HepG2 (cell line): Measurements from ENCODE around the gene DALRD3. TPM values are rescaled to one million over a fixed set of nuclear protein-coding genes. Genes with fewer than 3 reads are reported as not detected.

Experiments
- ATAC-seq: fragments of 200-7000 bp; cut with Tn5 transposase; 3 replicates; pipeline ENCODE4 v1.9.1; 2020; ENCODE audit warnings: mild to moderate bottlenecking, moderate library complexity
- BruUV-seq: library from RNA; stranded (reverse); fragments of 400-500 nt; replicated peaks from 2 replicates; lab custom pipeline; 2021; lab: Mats Ljungman, UMichigan
- CTCF ChIA-PET: fragments of 300-600 bp; formaldehyde crosslinking; extraction: SDS; loops from one replicate; lab custom pipeline; 2021; ENCODE audit warnings: low total read pairs, inconsistent platforms, low intra/inter-chr PET ratio; lab: Yijun Ruan, JAX
- POLR2A ChIA-PET: fragments of 350-600 bp; sonication (Branson Sonifier 250); formaldehyde crosslinking; loops from one replicate; lab custom pipeline; 2020; ENCODE audit warnings: antibody characterized with exemption, inconsistent platforms; lab: Yijun Ruan, JAX
- DNase-seq: peaks from one replicate; pipeline ENCODE4 v3.0.0-alpha.2; 2015; ENCODE audit warnings: low spot score
- FAIRE-seq: peaks from 3 replicates; lab custom pipeline; 2011; peaks lifted over from hg19 to GRCh38; lab: Jason Lieb, UNC
- H2AFZ ChIP-seq: one replicate; pipeline ENCODE4 v1.6.1; 2011; ENCODE audit warnings: low read length, inconsistent platforms
- H3K27ac ChIP-seq: fragments of 300-600 bp; 3 replicates; pipeline ENCODE4 v1.8.0; 2011; ENCODE audit warnings: mixed run types, mild to moderate bottlenecking, mixed read lengths, low read length, inconsistent platforms; ENCODE audit not compliant: insufficient read depth; ENCODE audit errors: extremely low read length
- H3K27me3 ChIP-seq, 2 experiments: fragments of 200-600 bp in 1 of 2; 2 replicates in 1 of 2; 3 replicates in 1 of 2; pipeline versions ENCODE4 v1.6.0 to v1.8.0; 2011; ENCODE audit warnings: low read length in 2 of 2, mild to moderate bottlenecking in 2 of 2, moderate library complexity in 2 of 2, inconsistent platforms in 1 of 2; ENCODE audit not compliant: insufficient read depth in 2 of 2, control insufficient read depth in 1 of 2
- H3K36me3 ChIP-seq, 2 experiments: fragments of 200-600 bp in 1 of 2; replicated peaks in 1 of 2; 2 replicates in 1 of 2; 3 replicates in 1 of 2; pipeline versions ENCODE4 v1.5.1 to v1.8.0; 2011; ENCODE audit warnings: low read length in 2 of 2, inconsistent platforms in 1 of 2; ENCODE audit not compliant: insufficient read depth in 2 of 2, control insufficient read depth in 1 of 2
- H3K4me1 ChIP-seq: 2 replicates; pipeline ENCODE4 v1.5.1; 2012; ENCODE audit warnings: low read length, inconsistent platforms; ENCODE audit not compliant: insufficient read depth
- H3K4me2 ChIP-seq: 2 replicates; pipeline ENCODE4 v1.6.0; 2011; ENCODE audit warnings: low read depth, low read length, inconsistent platforms
- H3K4me3 ChIP-seq, 3 experiments: fragments of 200-600 bp in 1 of 3; sonication (generic), shearing (Covaris generic) in 1 of 3; replicated peaks in 1 of 3; 2 replicates each; pipeline ENCODE4 v1.5.1; 2011 to 2016; ENCODE audit warnings: low read length in 3 of 3, inconsistent platforms in 2 of 3, low read depth in 2 of 3, mild to moderate bottlenecking in 2 of 3, control low read depth in 1 of 3, mixed read lengths in 1 of 3; ENCODE audit not compliant: insufficient read depth in 1 of 3
- H3K79me2 ChIP-seq: one replicate; pipeline ENCODE4 v1.6.1; 2011; ENCODE audit warnings: low read length, inconsistent platforms; ENCODE audit not compliant: insufficient read depth
- H3K9ac ChIP-seq: 2 replicates; pipeline ENCODE4 v1.6.0; 2011; ENCODE audit warnings: mild to moderate bottlenecking, low read depth, low read length, inconsistent platforms; ENCODE audit not compliant: insufficient read depth
- H3K9me3 ChIP-seq: 2 replicates; pipeline ENCODE4 v1.5.1; 2012; ENCODE audit warnings: mild to moderate bottlenecking, low read length
- H4K20me1 ChIP-seq: 2 replicates; pipeline ENCODE4 v1.6.0; 2011; ENCODE audit warnings: inconsistent platforms, mild to moderate bottlenecking, low read length, moderate library complexity; ENCODE audit not compliant: insufficient read depth
- BRD4 ChIP-seq: sonication (generic); formaldehyde crosslinking; IDR thresholded peaks from 2 replicates; pipeline ENCODE4 v1.4.0; 2020; ENCODE audit warnings: missing genetic modification reagents
- GPN1 ChIP-seq: sonication (generic); formaldehyde crosslinking; IDR thresholded peaks from 2 replicates; pipeline ENCODE4 v1.5.1; 2020; ENCODE audit warnings: missing genetic modification reagents, borderline replicate concordance
- NFRKB ChIP-seq: fragments of 450-650 bp; IDR thresholded peaks from 2 replicates; pipeline ENCODE4 v1.6.1; 2017
- NRL ChIP-seq: sonication (generic); formaldehyde crosslinking; IDR thresholded peaks from 2 replicates; pipeline ENCODE4 v1.5.0; 2020; ENCODE audit warnings: missing genetic modification reagents, mild to moderate bottlenecking, moderate library complexity, borderline replicate concordance
- RAD51 ChIP-seq: fragments of 450-650 bp; IDR thresholded peaks from 2 replicates; pipeline ENCODE4 v1.6.1; 2016; ENCODE audit warnings: borderline replicate concordance
- SIN3B ChIP-seq: fragments of 150-350 bp; IDR thresholded peaks from 2 replicates; pipeline ENCODE4 v1.6.1; 2014; ENCODE audit warnings: low read length
- TBP ChIP-seq: sonication (generic); formaldehyde crosslinking; IDR thresholded peaks from 2 replicates; pipeline ENCODE4 v1.5.0; 2020; ENCODE audit warnings: missing genetic modification reagents
- ZBTB20 ChIP-seq: sonication (generic); formaldehyde crosslinking; IDR thresholded peaks from 2 replicates; pipeline ENCODE4 v1.8.1; 2023; ENCODE audit warnings: missing genetic modification reagents, low read depth, mild to moderate bottlenecking, borderline replicate concordance
- ZFP41 ChIP-seq: sonication (generic); formaldehyde crosslinking; IDR thresholded peaks from 2 replicates; pipeline ENCODE4 v1.4.0; 2020; ENCODE audit warnings: mild to moderate bottlenecking, missing genetic modification reagents, borderline replicate concordance
- ZNF431 ChIP-seq: sonication (generic); formaldehyde crosslinking; IDR thresholded peaks from 2 replicates; pipeline ENCODE4 v1.9.0; 2022; ENCODE audit warnings: missing genetic modification reagents, low read depth, mild to moderate bottlenecking, borderline replicate concordance
- ZNF780A ChIP-seq: sonication (generic); formaldehyde crosslinking; IDR thresholded peaks from 2 replicates; pipeline ENCODE4 v1.8.0; 2022; ENCODE audit warnings: mild to moderate bottlenecking, missing genetic modification reagents, moderate library complexity
- ZNF841 ChIP-seq: sonication (generic); formaldehyde crosslinking; IDR thresholded peaks from 2 replicates; pipeline ENCODE4 v1.8.1; 2023; ENCODE audit warnings: missing genetic modification reagents, borderline replicate concordance
- WGBS: methylation state at CpG from one replicate; pipeline ENCODE4 v1.1.6; 2017; ENCODE audit warnings: low lambda C conversion rate; 5-methylcytosine and 5-hydroxymethylcytosine counted together
- in situ Hi-C: cut with HindIII; loops from 2 replicates; pipeline ENCODE4 v1.10.0; 2017; ENCODE audit warnings: low pct_unique_long_range_greater_than_20kb; ENCODE audit not compliant: extremely low pct_ligation_motif_present
- intact Hi-C: fragments of 100-400 bp; cut with micrococcal nuclease; formaldehyde crosslinking; loops from one replicate; pipeline ENCODE4 v1.10.0; 2022; ENCODE audit not compliant: unreplicated experiment
- polyA plus RNA-seq, 8 experiments: library from polyadenylated mRNA; depleted of rRNA in 3 of 8; stranded (reverse) in 7 of 8; unstranded in 1 of 8; fragments of >200 nt; fragmentation: Illumina TruSeq in 4 of 8; extraction: Trizol in 4 of 8; gene quantifications; 2 replicates each; pipeline versions ENCODE4 v1.2.1 to v1.2.3, GENCODE V29; 2011 to 2016; ENCODE audit warnings: low read depth in 4 of 8, missing spikeins in 1 of 8, mixed read lengths in 1 of 8; ENCODE audit not compliant: insufficient read depth in 1 of 8
- total RNA-seq, 5 experiments: library from RNA; depleted of rRNA; stranded (reverse); fragments of >200 nt; fragmentation: Illumina TruSeq; extraction: Trizol; gene quantifications; 2 replicates each; pipeline ENCODE4 v1.2.3, GENCODE V29; 2016; ENCODE audit warnings: low read depth in 1 of 5
- TF ChIP-seq, protein P1 (sequence below): sonication (generic); formaldehyde crosslinking; IDR thresholded peaks from 2 replicates; pipeline ENCODE4 v1.5.1; 2020; ENCODE audit warnings: mild to moderate bottlenecking, missing genetic modification reagents, moderate library complexity
- TF ChIP-seq, protein P2 (sequence below): sonication (generic); formaldehyde crosslinking; IDR thresholded peaks from 2 replicates; pipeline ENCODE4 v1.5.1; 2020; ENCODE audit warnings: missing genetic modification reagents, mild to moderate bottlenecking, borderline replicate concordance
- TF ChIP-seq, protein P3 (sequence below): sonication (generic); formaldehyde crosslinking; IDR thresholded peaks from 2 replicates; pipeline ENCODE4 v1.8.1; 2023; ENCODE audit warnings: mild to moderate bottlenecking, moderate library complexity, missing genetic modification reagents
- TF ChIP-seq, protein P4 (sequence below): sonication (generic); formaldehyde crosslinking; IDR thresholded peaks from 2 replicates; pipeline ENCODE4 v1.9.0; 2021; ENCODE audit warnings: missing genetic modification reagents, mild to moderate bottlenecking, borderline replicate concordance

The DALRD3 gene
- total and polyA plus RNA-seq, 2 of the 13 experiments (the other 11 are each of a cell fraction or from before 2014, with no cell fraction given) = 19.9 to 36.5 TPM

DNA sequence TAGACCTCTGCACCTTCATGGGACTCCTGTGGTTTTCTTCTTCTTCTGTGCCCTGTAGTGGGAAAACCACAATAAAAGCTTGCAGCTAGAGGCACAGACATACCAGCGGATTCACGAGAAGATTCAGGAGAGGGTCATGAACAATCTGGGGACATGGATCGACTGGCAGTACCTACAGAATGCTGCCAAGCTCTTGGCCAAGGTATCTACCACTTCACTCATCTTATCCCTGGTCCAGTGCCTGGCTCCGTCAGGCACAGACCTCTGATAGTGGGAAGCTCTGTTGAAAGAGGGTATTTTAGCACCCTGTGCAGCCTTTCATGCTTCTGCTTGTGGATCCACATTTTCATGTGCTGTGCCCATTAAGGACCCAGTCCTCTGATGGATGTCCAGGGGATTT lies 38.1 kb downstream of the DALRD3 start (continued):
- TF ChIP-seq, protein P1, sequence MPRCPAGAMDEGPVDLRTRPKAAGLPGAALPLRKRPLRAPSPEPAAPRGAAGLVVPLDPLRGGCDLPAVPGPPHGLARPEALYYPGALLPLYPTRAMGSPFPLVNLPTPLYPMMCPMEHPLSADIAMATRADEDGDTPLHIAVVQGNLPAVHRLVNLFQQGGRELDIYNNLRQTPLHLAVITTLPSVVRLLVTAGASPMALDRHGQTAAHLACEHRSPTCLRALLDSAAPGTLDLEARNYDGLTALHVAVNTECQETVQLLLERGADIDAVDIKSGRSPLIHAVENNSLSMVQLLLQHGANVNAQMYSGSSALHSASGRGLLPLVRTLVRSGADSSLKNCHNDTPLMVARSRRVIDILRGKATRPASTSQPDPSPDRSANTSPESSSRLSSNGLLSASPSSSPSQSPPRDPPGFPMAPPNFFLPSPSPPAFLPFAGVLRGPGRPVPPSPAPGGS (CRISPR knock-in tag) = no peak
- TF ChIP-seq ZNF841 (CRISPR knock-in tag) (no peak), SIN3B (no peak), ZNF780A (CRISPR knock-in tag) (no peak), ZNF431 (CRISPR knock-in tag) (no peak), BRD4 (CRISPR knock-in tag) (no peak)
- TF ChIP-seq, protein P2, sequence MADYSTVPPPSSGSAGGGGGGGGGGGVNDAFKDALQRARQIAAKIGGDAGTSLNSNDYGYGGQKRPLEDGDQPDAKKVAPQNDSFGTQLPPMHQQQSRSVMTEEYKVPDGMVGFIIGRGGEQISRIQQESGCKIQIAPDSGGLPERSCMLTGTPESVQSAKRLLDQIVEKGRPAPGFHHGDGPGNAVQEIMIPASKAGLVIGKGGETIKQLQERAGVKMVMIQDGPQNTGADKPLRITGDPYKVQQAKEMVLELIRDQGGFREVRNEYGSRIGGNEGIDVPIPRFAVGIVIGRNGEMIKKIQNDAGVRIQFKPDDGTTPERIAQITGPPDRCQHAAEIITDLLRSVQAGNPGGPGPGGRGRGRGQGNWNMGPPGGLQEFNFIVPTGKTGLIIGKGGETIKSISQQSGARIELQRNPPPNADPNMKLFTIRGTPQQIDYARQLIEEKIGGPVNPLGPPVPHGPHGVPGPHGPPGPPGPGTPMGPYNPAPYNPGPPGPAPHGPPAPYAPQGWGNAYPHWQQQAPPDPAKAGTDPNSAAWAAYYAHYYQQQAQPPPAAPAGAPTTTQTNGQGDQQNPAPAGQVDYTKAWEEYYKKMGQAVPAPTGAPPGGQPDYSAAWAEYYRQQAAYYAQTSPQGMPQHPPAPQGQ (CRISPR knock-in tag) = no peak

DNA sequence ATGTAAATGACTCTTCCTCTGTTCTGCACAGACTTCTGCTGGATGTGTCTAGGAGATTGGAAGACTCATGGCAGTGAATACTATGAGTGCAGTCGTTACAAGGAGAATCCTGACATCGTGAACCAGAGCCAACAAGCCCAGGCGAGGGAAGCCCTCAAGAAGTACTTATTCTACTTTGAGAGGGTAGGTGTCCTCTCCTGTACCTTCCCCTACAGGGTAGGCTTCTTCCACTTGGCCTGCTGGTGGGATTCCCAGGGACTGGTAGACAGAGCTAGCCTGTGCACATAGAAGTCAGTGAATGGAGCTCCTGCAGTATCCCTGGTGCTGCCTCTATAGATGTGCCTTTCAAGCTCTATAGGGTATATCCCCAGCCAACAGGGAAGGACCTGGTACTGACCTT lies 38.9 kb downstream of the DALRD3 start:
- TF ChIP-seq TBP (CRISPR knock-in tag) = no peak
- TF ChIP-seq, protein P3, sequence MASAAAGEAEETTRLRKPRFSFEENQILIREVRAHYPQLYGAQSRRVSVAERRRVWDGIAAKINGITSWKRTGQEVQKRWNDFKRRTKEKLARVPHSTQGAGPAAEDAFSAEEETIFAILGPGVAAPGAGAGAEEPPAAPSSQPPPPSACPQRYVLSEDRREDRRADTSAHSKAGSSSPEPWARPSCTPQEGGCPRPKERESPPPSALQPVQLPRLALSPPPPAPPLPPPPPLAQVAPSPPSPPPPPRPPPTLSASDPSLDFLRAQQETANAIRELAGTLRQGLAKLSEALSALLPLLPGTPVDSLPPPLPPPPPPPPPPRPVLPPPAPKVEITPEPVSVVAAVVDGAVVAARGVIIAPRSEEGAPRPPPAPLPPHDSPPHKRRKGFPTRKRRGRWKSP = no peak
- no peak for TF ChIP-seq NRL (CRISPR knock-in tag)
- TF ChIP-seq GPN1 = no peak
- TF ChIP-seq RAD51 = no peak
- TF ChIP-seq NFRKB = no peak
- no peak for TF ChIP-seq ZBTB20 (CRISPR knock-in tag)
- TF ChIP-seq, protein P4, sequence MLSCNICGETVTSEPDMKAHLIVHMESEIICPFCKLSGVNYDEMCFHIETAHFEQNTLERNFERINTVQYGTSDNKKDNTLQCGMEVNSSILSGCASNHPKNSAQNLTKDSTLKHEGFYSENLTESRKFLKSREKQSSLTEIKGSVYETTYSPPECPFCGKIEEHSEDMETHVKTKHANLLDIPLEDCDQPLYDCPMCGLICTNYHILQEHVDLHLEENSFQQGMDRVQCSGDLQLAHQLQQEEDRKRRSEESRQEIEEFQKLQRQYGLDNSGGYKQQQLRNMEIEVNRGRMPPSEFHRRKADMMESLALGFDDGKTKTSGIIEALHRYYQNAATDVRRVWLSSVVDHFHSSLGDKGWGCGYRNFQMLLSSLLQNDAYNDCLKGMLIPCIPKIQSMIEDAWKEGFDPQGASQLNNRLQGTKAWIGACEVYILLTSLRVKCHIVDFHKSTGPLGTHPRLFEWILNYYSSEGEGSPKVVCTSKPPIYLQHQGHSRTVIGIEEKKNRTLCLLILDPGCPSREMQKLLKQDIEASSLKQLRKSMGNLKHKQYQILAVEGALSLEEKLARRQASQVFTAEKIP (CRISPR knock-in tag) = no peak
- TF ChIP-seq ZFP41 (CRISPR knock-in tag) = no peak
- H3K79me2 ChIP-seq = no peaks in the 10 kb centered on the region
- H4K20me1 ChIP-seq = no peaks in the 10 kb centered on the region
- POLR2A ChIA-PET = no interaction called here
- H3K36me3 ChIP-seq = peaks cover 44 to 81% of the 10 kb centered on the region in 2 experiments
- no peak for ATAC-seq
- in situ Hi-C loops (no loop called here), intact Hi-C loops (no loop called here)
- 100% methylated on average over 3 of the region's 3 CpGs for WGBS
- no peak for FAIRE-seq
- H3K27ac ChIP-seq = no peak overlapping the region
- BruUV-seq = no TSS peak
- no peak overlapping the region for H3K4me2 ChIP-seq
- CTCF ChIA-PET = no interaction called here
- no peak overlapping the region for H3K9ac ChIP-seq
- no peak overlapping the region for H3K4me3 ChIP-seq
- H2AFZ ChIP-seq = no peak overlapping the region
- no peaks in the 10 kb centered on the region for H3K4me1 ChIP-seq
- DNase-seq = no peak
- no peaks in the 10 kb centered on the region for H3K9me3 ChIP-seq
- H3K27me3 ChIP-seq = no peaks in the 10 kb centered on the region
